H1 (cell line): Measurements from ENCODE around the gene EBPL. TPM values are rescaled to one million over a fixed set of nuclear protein-coding genes. Genes with fewer than 3 reads are reported as not detected.
A peak's percentile ranks its signal among the peaks of the same experiment; 100 is the strongest.

Source experiments
- ASH2L ChIP-seq: fragments of 200-600, 300-600 bp; sonication (generic); IDR thresholded peaks from one replicate; pipeline ENCODE4 v1.7.1; 2017; ENCODE audit warnings: low read length
- BACH1 ChIP-seq: IDR thresholded peaks from 2 replicates; pipeline ENCODE4 v1.6.1; 2012; ENCODE audit warnings: low read length, improper control_type of control experiment
- CEBPB ChIP-seq: IDR thresholded peaks from 2 replicates; pipeline ENCODE4 v1.6.1; 2012; ENCODE audit warnings: low read depth, low read length
- CTBP2 ChIP-seq: IDR thresholded peaks from 2 replicates; pipeline ENCODE4 v1.7.0; 2011; ENCODE audit warnings: borderline replicate concordance, mild to moderate bottlenecking, moderate library complexity, mixed read lengths, low read length; ENCODE audit not compliant: insufficient read depth, insufficient read length
- EP300 ChIP-seq, 2 experiments: IDR thresholded peaks; 1 replicate in 1 of 2; 2 replicates in 1 of 2; pipeline ENCODE4 v1.6.1; 2011 to 2012; ENCODE audit warnings: low read depth in 2 of 2, low read length in 2 of 2, mild to moderate bottlenecking in 2 of 2, borderline replicate concordance in 1 of 2, inconsistent platforms in 1 of 2, moderate library complexity in 1 of 2
- FOSL1 ChIP-seq: IDR thresholded peaks from 2 replicates; pipeline ENCODE4 v1.6.1; 2011; ENCODE audit warnings: mild to moderate bottlenecking, low read depth, low read length, moderate library complexity; ENCODE audit not compliant: insufficient read depth
- JUN ChIP-seq: IDR thresholded peaks from 2 replicates; pipeline ENCODE4 v1.6.1; 2011; ENCODE audit warnings: low read depth, mild to moderate bottlenecking, improper control_type of control experiment, low read length
- JUND ChIP-seq: IDR thresholded peaks from 2 replicates; pipeline ENCODE4 v1.6.1; 2011; ENCODE audit warnings: mild to moderate bottlenecking, improper control_type of control experiment, low read length
- MAX ChIP-seq: IDR thresholded peaks from 2 replicates; pipeline ENCODE4 v1.6.1; 2012; ENCODE audit warnings: inconsistent platforms
- POLR2AphosphoS5 ChIP-seq: IDR thresholded peaks from 2 replicates; pipeline ENCODE4 v1.6.1; 2011; ENCODE audit warnings: low read depth, low read length
- RAD21 ChIP-seq, 2 experiments: IDR thresholded peaks in 1 of 2; conservative IDR thresholded peaks in 1 of 2; 2 replicates each; pipeline ENCODE4 v1.6.1; 2011; ENCODE audit warnings: low read depth in 2 of 2, low read length in 2 of 2, improper control_type of control experiment in 1 of 2, inconsistent platforms in 1 of 2, mild to moderate bottlenecking in 1 of 2, moderate library complexity in 1 of 2
- RFX5 ChIP-seq: IDR thresholded peaks from 2 replicates; pipeline ENCODE4 v1.6.1; 2011; ENCODE audit warnings: low read depth, low read length, improper control_type of control experiment, borderline replicate concordance
- SAP30 ChIP-seq: fragments of 300-600 bp; sonication (generic); IDR thresholded peaks from 2 replicates; pipeline ENCODE4 v1.7.1; 2012; ENCODE audit warnings: low read length, moderate library complexity, mild to moderate bottlenecking, inconsistent platforms; ENCODE audit not compliant: insufficient read depth, insufficient replicate concordance
- SIRT6 ChIP-seq: IDR thresholded peaks from one replicate; pipeline ENCODE4 v1.7.1; 2012; ENCODE audit warnings: low read length, inconsistent platforms
- SIX5 ChIP-seq: IDR thresholded peaks from 2 replicates; pipeline ENCODE4 v1.6.1; 2011; ENCODE audit warnings: mild to moderate bottlenecking, low read depth, low read length
- SP2 ChIP-seq: IDR thresholded peaks from 2 replicates; pipeline ENCODE4 v1.6.1; 2012; ENCODE audit warnings: mild to moderate bottlenecking, low read length, inconsistent platforms
- SUZ12 ChIP-seq: fragments of 200-600 bp; sonication (generic); IDR thresholded peaks from 2 replicates; pipeline ENCODE4 v1.6.1; 2012; ENCODE audit warnings: mild to moderate bottlenecking, inconsistent platforms, low read length, moderate library complexity, mixed read lengths
- TAF7 ChIP-seq: optimal IDR thresholded peaks from 2 replicates; pipeline ENCODE3; 2011; ENCODE audit warnings: low read depth, mild to moderate bottlenecking, inconsistent platforms, low read length, moderate library complexity, borderline replicate concordance
- polyA plus RNA-seq, 7 experiments: library from polyadenylated mRNA; depleted of rRNA in 3 of 7; stranded (reverse) in 5 of 7; unstranded in 2 of 7; fragments of >200 nt in 5 of 7; fragments of 200-250 nt in 2 of 7; gene quantifications; 1 replicate in 5 of 7; 2 replicates in 1 of 7; 4 replicates in 1 of 7; pipeline versions ENCODE4 v1.2.1 to v1.2.3, GENCODE V29; 2011 to 2013; ENCODE audit warnings: missing spikeins in 2 of 7, mixed read lengths in 2 of 7
- total RNA-seq: library from RNA; stranded (reverse); fragmentation: NEBNext Ultra II Directional; extraction: Animal tissue kit (Norgen Biotek cat#: 25700); gene quantifications from 2 replicates; pipeline ENCODE4 v1.2.1, GENCODE V29; 2021
- TF ChIP-seq, protein P1 (sequence below), 3 experiments: IDR thresholded peaks; 1 replicate in 2 of 3; 2 replicates in 1 of 3; pipeline versions ENCODE4 v1.5.1 to v1.6.1; 2011; ENCODE audit warnings: low read length in 3 of 3, mild to moderate bottlenecking in 3 of 3, inconsistent platforms in 2 of 3, low read depth in 1 of 3, moderate library complexity in 1 of 3; ENCODE audit not compliant: insufficient read depth in 1 of 3; ENCODE audit errors: control extremely low read depth in 1 of 3
- TF ChIP-seq, protein P2 (sequence below): IDR thresholded peaks from 2 replicates; pipeline ENCODE4 v1.6.1; 2011; ENCODE audit warnings: low read depth, mild to moderate bottlenecking, low read length; ENCODE audit not compliant: insufficient read depth

Gene EBPL
- total and polyA plus RNA-seq, 2 of the 8 experiments (the other 6 are each of a cell fraction or from before 2014, with no cell fraction given): 130 to 204 TPM

- TF ChIP-seq SAP30 (no peak), MAX (peak; percentile 97), SUZ12 (no peak), POLR2AphosphoS5 (peak; percentile 94), ASH2L (peak; percentile 78), FOSL1 (no peak), SIRT6 (no peak), EP300 (IDR thresholded peaks at IDR 0.05; ENCODE audit: borderline replicate concordance in 1 of 2, low read depth in 2 of 2, low read length in 2 of 2) (no peak), BACH1 (no peak), TAF7 (peak; percentile 76), JUND (no peak), SP2 (no peak), SIX5 (no peak), RFX5 (no peak), CTBP2 (no peak), CEBPB (peak; percentile 97), JUN (no peak), RAD21 (IDR thresholded peaks at IDR 0.05 in 1 of 2, conservative IDR thresholded peaks at IDR 0.05 in 1 of 2; ENCODE audit: low read depth in 2 of 2, low read length in 2 of 2) (no peak)
- TF ChIP-seq, protein P1, sequence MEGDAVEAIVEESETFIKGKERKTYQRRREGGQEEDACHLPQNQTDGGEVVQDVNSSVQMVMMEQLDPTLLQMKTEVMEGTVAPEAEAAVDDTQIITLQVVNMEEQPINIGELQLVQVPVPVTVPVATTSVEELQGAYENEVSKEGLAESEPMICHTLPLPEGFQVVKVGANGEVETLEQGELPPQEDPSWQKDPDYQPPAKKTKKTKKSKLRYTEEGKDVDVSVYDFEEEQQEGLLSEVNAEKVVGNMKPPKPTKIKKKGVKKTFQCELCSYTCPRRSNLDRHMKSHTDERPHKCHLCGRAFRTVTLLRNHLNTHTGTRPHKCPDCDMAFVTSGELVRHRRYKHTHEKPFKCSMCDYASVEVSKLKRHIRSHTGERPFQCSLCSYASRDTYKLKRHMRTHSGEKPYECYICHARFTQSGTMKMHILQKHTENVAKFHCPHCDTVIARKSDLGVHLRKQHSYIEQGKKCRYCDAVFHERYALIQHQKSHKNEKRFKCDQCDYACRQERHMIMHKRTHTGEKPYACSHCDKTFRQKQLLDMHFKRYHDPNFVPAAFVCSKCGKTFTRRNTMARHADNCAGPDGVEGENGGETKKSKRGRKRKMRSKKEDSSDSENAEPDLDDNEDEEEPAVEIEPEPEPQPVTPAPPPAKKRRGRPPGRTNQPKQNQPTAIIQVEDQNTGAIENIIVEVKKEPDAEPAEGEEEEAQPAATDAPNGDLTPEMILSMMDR (IDR thresholded peaks at IDR 0.05; ENCODE audit: control extremely low read depth in 1 of 3, insufficient read depth in 1 of 3, low read depth in 1 of 3, low read length in 3 of 3): no peak
- TF ChIP-seq, protein P2, sequence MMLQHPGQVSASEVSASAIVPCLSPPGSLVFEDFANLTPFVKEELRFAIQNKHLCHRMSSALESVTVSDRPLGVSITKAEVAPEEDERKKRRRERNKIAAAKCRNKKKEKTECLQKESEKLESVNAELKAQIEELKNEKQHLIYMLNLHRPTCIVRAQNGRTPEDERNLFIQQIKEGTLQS: no peak
These were observed at the start of gene EBPL (continued) for GRCh38 chr13:49690995-49691784.
